Activated CD8-positive, alpha-beta memory T cell treated with anti-CD3 and anti-CD28 coated beads for 1 hour (primary cell): ENCODE data around the gene GJB5.
A peak's percentile ranks its signal among the peaks of the same experiment; 100 is the strongest.
"Not testable (repeated sequence)": the region's sequence is repeated elsewhere in the genome, so short reads cannot be mapped to it uniquely, and the experiment has no call there.

ENCODE experiments used
- DNase-seq, 2 donors: peaks; one replicate each; pipeline ENCODE4 v3.0.0-alpha.2; 2020; ENCODE audit warnings: low read depth in 1 of 2; ENCODE audit errors: extremely low read depth in 1 of 2

GJB5 gene

DNA sequence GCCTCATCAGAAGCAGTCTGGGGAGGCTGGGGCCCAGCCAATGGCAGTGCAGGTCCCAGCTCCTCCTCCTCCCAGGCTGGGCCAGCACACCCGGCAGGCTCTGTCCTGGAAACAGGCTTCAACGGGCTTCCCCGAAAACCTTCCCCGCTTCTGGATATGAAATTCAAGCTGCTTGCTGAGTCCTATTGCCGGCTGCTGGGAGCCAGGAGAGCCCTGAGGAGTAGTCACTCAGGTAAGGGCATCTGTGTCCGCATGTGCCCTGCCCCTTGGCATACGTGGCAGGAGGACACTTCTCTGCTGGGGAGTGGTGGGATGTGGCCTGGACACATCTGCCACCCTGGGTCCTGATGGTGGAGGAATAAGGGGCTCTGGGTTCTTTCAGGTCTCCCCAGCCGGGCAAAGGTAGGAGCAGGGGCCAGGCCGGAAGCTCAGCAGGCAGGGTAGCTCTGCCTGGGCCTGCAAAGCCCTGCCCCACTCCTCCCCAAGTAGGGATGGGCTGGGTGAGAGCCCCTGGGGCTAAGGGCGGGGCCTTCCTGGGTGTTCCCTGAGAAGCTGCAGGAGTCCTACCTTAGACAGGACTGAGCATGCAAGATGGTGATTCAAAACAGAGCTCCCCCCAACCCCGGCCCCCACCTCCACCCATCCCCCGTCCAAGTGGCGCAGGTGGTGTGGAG is at the start of gene GJB5:
TSS of gene GJB5 (plus strand) at position 84 of the 674 bp plus-strand sequence. CDS start 2,284 bp downstream, outside the sequence.
- DNase-seq, result no peak

DNA sequence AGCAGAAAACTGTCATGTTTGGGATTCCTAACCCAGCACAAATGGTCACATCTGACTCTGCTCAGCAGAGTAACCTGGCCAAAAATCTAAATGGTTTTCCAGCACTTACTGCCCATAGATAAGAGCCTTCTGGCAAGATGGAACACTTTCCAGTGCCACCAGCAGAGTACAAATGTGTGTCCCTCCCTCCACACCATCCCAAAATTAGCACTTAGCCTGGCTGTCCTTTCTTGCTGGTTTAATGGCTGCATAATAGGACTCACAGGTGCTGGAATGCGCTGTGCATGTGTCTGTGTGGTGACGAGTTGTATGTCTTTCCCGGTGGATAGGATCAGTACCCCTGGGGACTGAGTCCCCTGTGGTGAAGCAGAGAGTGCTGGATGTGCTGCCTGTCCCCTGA is 49.8 kb upstream of the GJB5 start:
- DNase-seq, result no peak

DNA sequence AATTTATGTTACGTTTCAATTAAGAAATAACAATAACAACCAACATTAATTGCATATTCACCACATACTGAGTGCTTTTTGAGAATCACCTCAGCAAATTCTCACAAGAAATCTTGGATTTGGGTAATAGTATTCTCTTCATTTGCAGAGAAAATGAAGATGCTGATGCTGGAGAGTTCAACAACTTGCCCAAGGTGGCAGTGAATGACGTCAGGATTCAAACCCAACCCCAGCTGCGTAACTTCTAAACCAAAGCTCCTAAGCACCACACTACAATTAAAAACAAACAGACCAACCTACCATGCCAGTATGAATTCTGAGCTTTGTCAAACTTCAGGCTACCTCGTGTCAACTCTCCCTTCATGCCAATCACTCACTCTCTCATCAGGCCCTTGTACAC is 46.7 kb upstream of the GJB5 start:
- DNase-seq, result no peak

DNA sequence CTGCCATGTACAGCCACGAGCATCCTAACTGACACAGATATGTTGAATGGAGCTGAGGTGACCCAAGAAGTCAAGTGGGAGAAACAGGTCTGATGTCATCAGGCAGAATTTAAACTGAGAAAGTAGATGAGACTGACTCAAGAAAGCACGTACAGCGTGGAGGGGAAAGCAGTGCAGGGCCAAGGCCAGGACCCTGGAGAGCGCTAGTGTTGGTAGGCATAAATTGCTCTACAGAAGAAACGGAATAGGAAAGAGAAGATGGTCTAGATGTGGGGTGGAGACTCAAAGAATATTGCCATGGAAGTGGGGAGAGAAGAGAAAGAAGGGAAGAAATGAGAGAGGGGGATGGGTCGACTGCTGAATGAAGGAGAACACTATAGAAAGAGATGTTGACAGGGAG is 45.3 kb upstream of the GJB5 start:
- no peak for DNase-seq

DNA sequence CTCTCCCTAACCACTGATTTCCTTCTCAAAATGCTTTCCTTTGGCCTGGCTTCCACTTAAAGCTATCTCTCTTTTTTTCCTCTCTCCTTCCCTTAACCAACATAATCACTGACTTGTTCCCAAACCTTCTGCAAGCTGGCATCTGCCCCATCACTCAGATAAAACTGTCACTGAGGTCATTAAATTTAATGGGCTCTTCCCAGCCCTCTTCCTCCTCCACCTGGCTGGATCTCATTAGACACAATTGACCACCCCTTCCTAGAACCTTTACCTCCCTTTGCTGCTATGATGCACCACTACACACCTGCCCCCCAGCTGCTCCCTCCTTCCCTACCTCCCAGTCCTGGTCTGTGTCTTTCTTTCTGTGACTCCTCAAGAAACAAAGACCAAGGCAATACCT is 44.0 kb upstream of the GJB5 start:
- no peak for DNase-seq

DNA sequence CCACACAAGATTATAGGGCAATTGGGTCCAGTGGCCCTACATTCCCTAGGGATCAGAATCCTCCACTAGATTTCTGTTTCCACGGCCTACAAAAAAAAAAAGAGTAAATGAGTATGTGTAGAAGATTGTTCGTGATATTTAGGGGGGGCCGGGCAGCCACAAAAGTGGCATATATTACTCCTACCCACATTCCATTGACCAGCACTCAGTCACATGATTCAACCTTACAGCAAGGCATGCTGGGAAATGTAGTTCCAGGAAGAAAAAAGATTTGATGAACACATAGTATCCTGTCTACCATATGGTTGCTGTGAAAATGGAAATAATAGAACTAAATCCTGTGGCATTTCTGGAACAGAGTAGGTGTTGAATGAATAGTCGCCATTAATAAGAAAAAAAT is 43.4 kb upstream of the GJB5 start:
- no peak for DNase-seq

DNA sequence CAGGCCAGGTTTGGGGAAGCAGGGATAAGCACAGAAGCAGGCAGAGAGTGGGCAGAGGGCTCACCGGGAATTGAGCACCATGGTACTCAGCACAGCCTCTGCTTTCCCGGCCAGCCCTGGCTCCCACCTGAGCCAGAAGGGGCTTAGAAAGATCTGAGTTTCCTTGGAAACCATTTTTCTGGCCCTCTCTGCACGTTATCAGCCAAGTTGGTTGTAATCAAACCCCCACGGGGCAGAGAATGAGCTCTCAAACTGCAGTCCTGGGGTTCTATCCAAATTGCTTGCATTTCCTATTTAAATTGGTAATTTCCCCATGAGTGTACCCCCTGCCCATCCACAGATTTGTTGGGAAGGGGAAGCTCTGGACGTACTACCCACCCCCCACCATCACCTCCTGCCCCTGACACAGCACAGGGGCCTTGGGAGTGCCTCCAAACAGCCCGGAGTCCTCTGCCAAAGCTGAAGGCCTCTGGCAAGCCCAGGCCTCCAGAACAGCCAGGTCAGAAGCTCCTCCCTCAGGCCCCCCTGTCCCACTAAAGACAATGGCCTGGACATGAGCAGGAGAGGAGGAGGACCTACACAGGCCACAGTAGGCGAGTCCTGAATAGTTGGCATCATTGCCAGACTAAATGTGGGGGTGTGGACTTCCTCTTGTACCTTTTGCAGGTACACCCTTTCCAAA is 42.7 kb upstream of the GJB5 start:
- DNase-seq, result no peak

DNA sequence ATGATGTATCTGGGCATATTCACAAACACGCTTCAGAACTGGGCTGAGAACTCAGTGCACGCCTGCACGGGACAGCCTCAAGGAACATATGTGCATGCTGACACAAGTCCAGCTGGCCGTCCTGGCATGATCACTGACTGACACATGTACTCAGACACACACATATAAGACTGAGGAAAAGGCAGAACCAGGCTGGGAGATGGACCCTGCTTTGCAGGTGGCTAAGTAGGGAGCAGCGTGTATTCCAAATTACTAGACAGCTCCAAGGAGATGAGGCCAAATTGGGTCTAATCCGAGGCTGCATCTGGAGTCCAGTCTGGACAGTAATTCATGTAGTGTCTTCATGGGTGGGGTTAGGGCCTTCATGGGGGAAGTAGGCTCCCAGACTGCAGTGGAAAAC is 41.4 kb upstream of the GJB5 start:
- no peak for DNase-seq

DNA sequence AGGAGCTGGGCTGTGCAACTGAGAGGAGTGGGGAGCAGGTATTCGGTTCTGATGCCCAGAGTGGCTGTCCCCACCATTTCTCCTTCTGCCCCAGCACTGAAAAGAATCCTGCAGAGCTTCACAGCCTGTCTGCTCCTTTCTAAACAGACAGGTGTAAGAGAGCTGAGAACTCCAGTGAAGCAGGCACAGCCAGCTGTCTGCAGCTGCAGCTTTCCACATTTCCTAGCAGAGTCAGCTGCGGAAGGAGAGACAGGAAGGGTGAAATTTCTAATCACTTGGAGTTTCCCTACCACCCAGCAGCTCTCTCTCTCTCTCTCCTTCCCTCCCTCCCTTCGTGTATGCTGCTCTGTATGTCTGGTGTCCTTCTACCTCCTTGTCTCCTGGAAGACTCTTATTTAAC is 40.5 kb upstream of the GJB5 start:
- no peak for DNase-seq

DNA sequence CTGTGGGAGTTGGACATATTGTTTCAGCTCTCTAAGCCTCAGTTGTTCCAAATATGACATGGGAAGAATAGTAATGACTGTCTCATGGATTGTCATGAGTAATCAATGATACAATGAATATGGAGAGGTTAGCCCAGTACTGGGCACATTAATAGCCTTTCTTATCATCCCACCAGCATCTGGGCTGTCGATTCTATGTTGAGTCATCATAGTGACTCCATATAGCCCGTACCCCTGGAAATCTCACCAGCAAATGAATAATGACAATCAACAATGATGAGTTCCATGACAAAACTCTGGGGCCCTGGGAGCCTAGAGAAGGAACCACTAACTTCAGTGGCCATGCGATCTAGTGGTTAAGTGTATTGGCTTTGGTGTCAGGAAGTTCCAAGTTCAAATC is 39.7 kb upstream of the GJB5 start:
- no peak for DNase-seq

DNA sequence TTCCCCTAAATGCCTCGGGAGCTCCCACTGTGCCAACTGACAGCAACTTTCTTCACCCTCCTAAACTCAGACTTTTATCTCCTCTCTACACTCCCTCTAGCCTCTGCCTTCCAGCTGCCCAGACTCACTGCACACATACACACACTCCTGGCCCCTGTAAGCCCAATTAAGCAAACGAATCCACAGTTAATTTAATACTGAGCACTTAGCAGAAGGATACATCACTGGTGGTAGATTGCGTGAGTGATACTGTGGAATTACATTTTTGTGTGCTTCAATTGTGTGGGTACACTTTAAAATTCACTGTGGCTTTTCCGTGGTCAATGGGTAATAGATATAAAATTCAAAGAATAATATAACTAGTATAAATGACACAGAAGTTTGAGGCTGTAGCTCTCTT is 33.6 kb upstream of the GJB5 start:
- no peak for DNase-seq

DNA sequence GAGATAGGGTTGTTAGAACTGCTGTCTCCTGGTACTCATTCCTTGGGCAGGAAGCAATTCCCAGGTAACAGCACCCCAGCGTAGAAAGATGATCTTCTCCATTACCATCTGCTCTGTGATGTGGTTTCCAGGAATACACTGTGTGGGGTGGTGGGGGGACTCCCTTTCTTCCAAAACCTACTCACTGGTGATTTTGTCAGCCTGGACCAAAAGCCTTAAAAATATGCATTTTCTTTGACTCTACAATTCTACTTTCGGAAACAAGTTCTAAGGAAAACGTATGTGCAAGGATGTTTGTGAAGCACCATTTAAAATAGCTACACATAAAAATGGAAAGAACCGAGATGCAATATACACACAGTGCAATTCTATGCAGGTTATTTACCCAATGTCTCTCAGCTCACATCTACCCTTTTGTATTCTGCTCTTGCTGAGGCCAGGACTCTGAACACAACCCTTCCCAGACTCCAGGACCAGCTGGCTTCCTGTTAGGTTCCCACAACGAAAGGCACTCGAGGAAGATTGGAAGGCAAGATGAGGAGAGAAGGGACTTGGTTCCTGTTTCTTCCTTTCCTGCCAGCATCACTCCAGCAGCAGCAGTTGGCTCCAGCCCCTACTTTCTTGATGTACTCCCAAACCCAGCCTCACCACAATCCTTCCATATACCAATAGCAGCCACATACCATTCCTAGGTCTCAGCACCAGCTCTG is 33.0 kb upstream of the GJB5 start:
- no peak for DNase-seq

DNA sequence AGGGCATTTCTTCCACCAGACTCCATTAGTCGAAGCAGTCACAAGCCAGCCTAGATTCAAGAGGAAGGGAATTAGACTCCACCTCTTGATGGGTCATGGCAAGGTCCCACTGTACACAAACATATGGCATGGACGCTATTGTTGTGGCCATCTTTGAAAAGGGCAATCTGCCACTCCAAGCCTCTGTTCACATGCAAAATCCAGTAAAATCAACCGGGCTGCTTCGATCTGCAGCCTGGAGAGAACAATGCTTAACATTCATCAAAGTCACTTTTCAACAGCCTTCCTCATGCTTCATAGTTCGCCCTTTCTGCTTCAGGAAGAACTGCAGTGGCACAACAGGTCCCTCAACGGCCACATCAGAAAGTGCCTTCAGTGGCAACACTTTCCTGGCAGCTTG is 28.0 kb upstream of the GJB5 start:
- DNase-seq, result no peak

DNA sequence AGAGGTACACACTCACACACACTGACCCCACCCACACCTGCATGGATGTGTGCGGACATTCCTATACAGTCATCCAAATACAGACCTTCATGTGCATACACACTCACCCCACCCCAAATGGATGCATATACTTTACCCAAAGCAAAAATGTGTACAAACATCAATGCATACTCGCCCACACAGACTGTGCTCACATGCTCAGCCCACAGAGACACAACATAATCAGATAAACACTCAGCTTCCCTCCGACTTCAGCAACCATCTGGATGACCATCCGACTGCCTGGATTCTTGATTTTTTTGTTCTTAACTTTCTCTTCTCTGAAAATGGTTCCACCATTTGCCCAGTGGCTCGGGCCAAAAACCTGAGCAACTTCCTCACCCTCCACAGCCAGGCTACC is 24.4 kb upstream of the GJB5 start:
- DNase-seq, result no peak

DNA sequence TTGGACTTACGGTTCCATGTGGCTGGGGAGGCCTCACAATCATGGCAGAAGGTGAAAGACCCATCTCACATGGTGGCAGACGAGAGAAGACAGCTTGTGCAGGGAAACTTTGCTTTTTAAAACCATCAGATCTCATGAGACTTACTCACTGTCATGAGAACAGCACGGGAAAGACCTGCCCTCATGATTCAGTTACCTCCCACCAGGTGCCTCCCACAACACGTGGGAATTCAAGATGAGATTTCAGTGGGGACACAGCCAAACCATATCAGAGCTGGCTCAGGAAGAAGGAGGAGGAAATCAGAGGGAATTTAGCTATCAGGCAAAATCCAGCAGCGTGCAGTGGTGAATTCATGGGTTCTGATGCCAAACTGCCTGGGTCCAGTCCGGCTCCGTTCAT is 22.0 kb upstream of the GJB5 start:
- not testable (repeated sequence) for DNase-seq

DNA sequence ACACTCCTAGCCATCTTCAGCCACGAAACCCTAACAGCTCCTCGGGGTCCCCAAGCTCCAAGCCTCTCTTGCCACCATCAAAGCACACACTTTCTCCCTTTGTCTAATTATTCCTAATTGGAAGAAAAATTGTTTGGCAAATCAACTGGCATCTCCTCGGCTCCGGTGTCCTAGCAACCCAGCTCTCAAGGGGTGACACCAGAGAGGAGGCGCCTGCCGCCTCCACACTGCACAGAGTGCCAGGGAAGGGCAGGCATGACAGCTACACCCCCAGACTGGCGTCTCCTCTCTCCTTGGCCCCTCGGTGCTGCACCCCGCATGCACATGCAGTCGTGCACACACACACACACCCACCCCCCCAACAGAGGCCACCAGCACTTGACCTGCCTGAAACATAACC is 18.2 kb upstream of the GJB5 start:
- DNase-seq, result no peak

DNA sequence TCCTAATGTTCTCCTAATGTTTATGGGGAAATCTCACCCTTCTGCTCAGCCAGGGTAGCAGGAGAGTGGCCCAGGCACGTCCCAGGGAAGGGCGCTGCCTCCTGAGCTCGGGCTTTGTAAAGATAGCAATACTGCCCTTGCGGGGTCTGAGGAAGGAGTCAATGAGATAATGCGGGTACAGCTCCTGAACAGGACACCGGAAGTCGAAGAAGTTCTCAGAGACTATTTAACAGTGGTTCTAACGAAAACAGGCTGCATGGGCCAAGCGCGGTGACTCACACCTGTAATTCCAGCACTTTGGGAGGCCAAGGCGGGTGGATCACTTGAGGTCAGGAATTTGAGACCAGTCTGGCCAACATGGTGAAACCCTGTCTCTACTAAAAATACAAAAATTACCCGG is 17.6 kb upstream of the GJB5 start:
- DNase-seq, result not testable (repeated sequence)

DNA sequence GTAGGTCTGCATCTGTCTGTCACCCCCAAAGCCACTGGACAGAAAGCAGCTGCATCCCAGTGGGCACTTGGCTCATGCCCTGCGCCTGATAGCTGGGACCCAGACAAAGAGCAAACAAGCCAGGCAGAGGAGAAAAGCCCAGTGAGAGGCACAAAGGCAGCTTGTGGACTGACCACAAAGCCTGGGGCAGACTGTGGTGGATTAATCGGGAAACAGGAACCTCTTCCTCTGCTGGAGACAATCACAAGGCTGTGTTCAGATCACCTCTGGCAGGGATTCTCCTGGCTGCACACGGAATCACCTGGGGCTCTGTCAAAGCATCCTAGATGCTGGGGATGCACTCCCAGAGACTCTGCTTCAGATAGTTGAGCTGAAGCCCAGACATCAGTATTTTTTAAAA is 15.2 kb upstream of the GJB5 start:
- no peak for DNase-seq

DNA sequence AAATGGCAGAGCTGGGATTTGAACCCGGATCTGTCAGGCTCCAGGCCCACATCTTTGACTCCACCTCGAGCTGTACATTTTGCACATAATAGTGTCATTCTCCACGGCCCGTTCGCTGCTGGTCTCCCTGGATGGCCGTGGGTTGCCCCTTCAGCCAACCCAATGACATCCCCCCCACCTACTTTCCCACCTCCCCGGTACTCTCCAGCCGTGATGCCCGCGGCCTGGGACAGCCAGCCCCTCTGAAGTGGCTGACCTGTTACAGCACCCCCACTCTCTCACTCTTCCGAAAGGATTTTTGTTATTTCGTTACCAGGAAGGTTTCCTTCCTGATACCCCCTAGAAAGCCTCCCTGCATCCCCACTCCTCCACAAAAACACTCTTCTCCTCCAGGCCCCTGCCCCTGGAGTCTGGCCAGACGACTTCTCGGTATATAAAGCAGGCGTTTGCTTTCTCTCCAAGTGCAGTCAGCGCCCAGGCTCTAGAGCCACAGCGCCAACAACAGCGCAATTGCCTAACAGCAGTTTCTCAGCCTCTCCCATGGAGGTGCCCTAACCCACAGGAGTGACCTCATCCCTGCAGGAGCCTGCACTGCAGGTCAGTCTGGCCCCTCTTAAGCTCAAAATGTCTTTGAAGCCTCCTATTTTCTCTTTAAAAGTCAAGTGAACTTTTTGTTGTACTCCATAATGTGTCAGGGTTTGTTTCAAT is 14.5 kb upstream of the GJB5 start:
- no peak for DNase-seq

DNA sequence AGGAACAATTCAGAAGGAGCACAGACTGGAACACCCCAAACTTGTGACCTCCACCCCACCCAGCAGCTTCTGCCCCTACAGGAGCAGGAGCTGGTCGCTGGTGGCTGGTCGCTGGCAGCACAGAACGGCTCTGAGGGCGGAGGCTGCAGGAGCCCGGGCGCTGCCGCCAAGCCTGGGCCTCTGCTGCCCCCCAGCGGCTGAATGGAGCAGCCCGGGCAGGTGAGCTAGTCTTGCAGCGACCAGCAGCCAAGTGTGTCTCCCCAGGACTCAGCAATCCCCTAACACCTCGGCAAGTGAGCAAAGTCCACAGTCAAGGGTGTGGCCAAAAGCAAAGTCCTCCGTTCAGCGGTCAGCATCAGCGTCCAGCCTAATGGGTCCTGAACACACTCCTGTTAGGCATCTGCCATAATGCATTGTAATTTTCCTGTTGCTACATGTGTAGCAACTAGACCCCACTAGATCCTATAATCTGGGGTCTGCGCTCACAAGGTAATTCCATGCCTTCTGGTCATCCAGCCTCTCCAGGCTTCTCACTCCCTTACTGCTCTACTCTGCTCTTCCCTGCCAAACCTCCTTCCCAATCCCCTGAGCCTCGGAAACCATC is 12.1 kb upstream of the GJB5 start:
- DNase-seq, result peak; percentile 14 to 72

DNA sequence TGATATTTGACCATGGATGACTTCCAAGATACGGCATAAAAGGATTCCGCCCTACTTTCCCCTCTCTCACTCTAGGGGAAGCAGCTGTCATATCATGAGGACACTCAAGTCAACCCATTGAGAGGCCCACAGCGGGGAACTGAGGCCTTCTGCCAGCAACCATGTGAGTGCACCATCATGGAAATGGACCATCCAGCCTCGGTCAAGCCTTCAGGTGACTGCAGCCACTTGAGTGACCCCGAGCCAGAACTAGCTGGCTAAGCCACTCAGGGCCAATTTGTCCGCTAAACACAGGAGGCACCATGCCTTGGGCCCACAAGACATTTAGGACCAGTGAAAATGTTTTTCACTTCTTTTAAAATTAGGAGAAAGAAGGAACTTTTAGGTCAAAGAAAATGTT is 11.1 kb upstream of the GJB5 start:
- no peak for DNase-seq
